ENCODE measurements around the gene FGFR1OP2.

GRCh38 chr12:27005495-27005894 lies 67.2 kb downstream of the FGFR1OP2 start:
- TF ChIP-seq POLR2A (IDR thresholded peaks at IDR 0.05; ENCODE audit: extremely low read depth, insufficient read length) (no peak), CTCF (IDR thresholded peaks at IDR 0.05; ENCODE audit: low read depth, low read length) (no peak), MAX (IDR thresholded peaks at IDR 0.05; ENCODE audit: low read depth, low read length) (no peak), MYC (IDR thresholded peaks at IDR 0.05; ENCODE audit: low read depth, low read length) (no peak)
